Stimulated activated CD4-positive, alpha-beta T cell treated with anti-CD3 and anti-CD28 coated beads, Interleukin-4, amount 100 ng/mL, for 24 hours (primary cell): ENCODE results near the gene FXR1.
"Not testable (repeated sequence)": the region's sequence is repeated elsewhere in the genome, so short reads cannot be mapped to it uniquely, and the experiment has no call there.

Source experiments
- DNase-seq: peaks from one replicate; pipeline ENCODE4 v3.0.0-alpha.2; 2020

Gene FXR1

GRCh38 chr3:180940826-180941225, 28.4 kb downstream of the FXR1 start:
- no peak for DNase-seq

- DNase-seq, result no peak
Measured at GRCh38 chr3:180947761-180948390, 35.4 kb downstream of the FXR1 start.

GRCh38 chr3:180959691-180960090, 47.2 kb downstream of the FXR1 start:
- DNase-seq, result no peak

- DNase-seq, result no peak
Measured at GRCh38 chr3:180961087-180961486, 48.6 kb downstream of the FXR1 start.

- DNase-seq, result no peak
Measured at GRCh38 chr3:180961552-180961951, 49.1 kb downstream of the FXR1 start.

- DNase-seq, result no peak
Measured at GRCh38 chr3:180962530-180962929, 50.1 kb downstream of the FXR1 start.

- no peak for DNase-seq
Measured at GRCh38 chr3:180970931-180971330, 58.5 kb downstream of the FXR1 start.

GRCh38 chr3:180973543-180973942, 61.1 kb downstream of the FXR1 start:
- DNase-seq, result no peak

- no peak for DNase-seq
Measured at GRCh38 chr3:180974286-180974685, 61.8 kb downstream of the FXR1 start.

GRCh38 chr3:180977498-180977897, 65.0 kb downstream of the FXR1 start:
- DNase-seq, result no peak

- no peak for DNase-seq
Measured at GRCh38 chr3:180979961-180980360, 67.5 kb downstream of the FXR1 start.

GRCh38 chr3:180980611-180981010, 68.1 kb downstream of the FXR1 start:
- DNase-seq, result no peak

GRCh38 chr3:180981912-180982311, 69.4 kb downstream of the FXR1 start:
- DNase-seq, result no peak

- DNase-seq, result no peak
Measured at GRCh38 chr3:180983136-180983535, 70.7 kb downstream of the FXR1 start.

- not testable (repeated sequence) for DNase-seq
Measured at GRCh38 chr3:180986366-180986765, 73.9 kb downstream of the FXR1 start.

- no peak for DNase-seq
Measured at GRCh38 chr3:180987344-180987743, 74.9 kb downstream of the FXR1 start.

GRCh38 chr3:180989291-180990163, 77.1 kb downstream of the FXR1 start, which contains the start of gene DNAJC19:
DNAJC19 (minus strand) TSS chr3:180989736; CDS start chr3:180989602, 134 bp downstream.
- peak; percentile 92 for DNase-seq

- DNase-seq, result no peak
Measured at GRCh38 chr3:180990505-180990904, 78.0 kb downstream of the FXR1 start.

- DNase-seq, result no peak
Measured at GRCh38 chr3:180996415-180996932, 84.0 kb downstream of the FXR1 start.

- DNase-seq, result not testable (repeated sequence)
Measured at GRCh38 chr3:181002331-181002730, 89.9 kb downstream of the FXR1 start.

- DNase-seq, result not testable (repeated sequence)
Measured at GRCh38 chr3:181003469-181003868, 91.0 kb downstream of the FXR1 start.

- DNase-seq, result no peak
Measured at GRCh38 chr3:181006541-181006940, 94.1 kb downstream of the FXR1 start.

GRCh38 chr3:181007262-181007661, 94.8 kb downstream of the FXR1 start:
- DNase-seq, result no peak

GRCh38 chr3:181008796-181009195, 96.3 kb downstream of the FXR1 start:
- no peak for DNase-seq
